Immature natural killer cell (primary cell): ENCODE measurements around the gene RIT2. TPM values are rescaled to one million over a fixed set of nuclear protein-coding genes. Genes with fewer than 3 reads are reported as not detected.
"Not testable (repeated sequence)": the region's sequence is repeated elsewhere in the genome, so short reads cannot be mapped to it uniquely, and the experiment has no call there.

Experiments used
- DNase-seq, 3 donors: peaks; one replicate each; pipeline ENCODE4 v3.0.0; 2022; ENCODE audit warnings: mixed read lengths in 1 of 3
- H3K27ac Mint-ChIP-seq, 6 donors: one replicate each; pipeline ENCODE4 v1.8.0; 2020; ENCODE audit warnings: mixed read lengths in 6 of 6, mild to moderate bottlenecking in 5 of 6, inconsistent platforms in 4 of 6, moderate library complexity in 3 of 6
- H3K27me3 Mint-ChIP-seq, 3 donors: one replicate each; pipeline ENCODE4 v1.8.0; 2020 to 2021; ENCODE audit warnings: low read depth in 3 of 3, mild to moderate bottlenecking in 3 of 3, mixed read lengths in 3 of 3, moderate library complexity in 3 of 3, inconsistent platforms in 1 of 3
- H3K36me3 Mint-ChIP-seq, 3 donors: one replicate each; pipeline ENCODE4 v1.8.0; 2020; ENCODE audit warnings: mixed read lengths in 3 of 3, inconsistent platforms in 2 of 3, mild to moderate bottlenecking in 2 of 3
- H3K4me1 Mint-ChIP-seq, 2 donors: one replicate each; pipeline ENCODE4 v1.8.0; 2020; ENCODE audit warnings: inconsistent platforms in 2 of 2, mild to moderate bottlenecking in 2 of 2, mixed read lengths in 2 of 2, moderate library complexity in 1 of 2
- H3K4me3 Mint-ChIP-seq, 5 donors: one replicate each; pipeline ENCODE4 v1.8.0; 2020; ENCODE audit warnings: mild to moderate bottlenecking in 5 of 5, mixed read lengths in 5 of 5, inconsistent platforms in 3 of 5, moderate library complexity in 3 of 5
- H3K9me3 Mint-ChIP-seq, 6 donors: one replicate each; pipeline ENCODE4 v1.8.0; 2020; ENCODE audit warnings: mild to moderate bottlenecking in 6 of 6, mixed read lengths in 6 of 6, inconsistent platforms in 4 of 6, moderate library complexity in 3 of 6
- polyA plus RNA-seq, 3 donors: library from polyadenylated mRNA; unstranded; fragments of 300-500 nt; fragmentation: Illumina TruSeq; gene quantifications; one replicate each; pipeline ENCODE4 v1.2.3, GENCODE V29; 2021

The RIT2 gene
- polyA plus RNA-seq, 3 donors from 2014 or later, result not detected

GRCh38 chr18:42813570-42813969 lies 301.9 kb downstream of the RIT2 start:
- no peak overlapping the region for H3K27ac Mint-ChIP-seq
- H3K4me1 Mint-ChIP-seq, result no peaks in the 10 kb centered on the region
- H3K36me3 Mint-ChIP-seq, result peaks cover 0 to 4% (median 0%) of the 10 kb centered on the region in 3 donors
- H3K4me3 Mint-ChIP-seq, result no peak overlapping the region
- H3K27me3 Mint-ChIP-seq, result no peaks in the 10 kb centered on the region
- no peak for DNase-seq
- peaks cover 0 to 33% (median 11%) of the 10 kb centered on the region in 6 donors for H3K9me3 Mint-ChIP-seq

- no peak for DNase-seq
- no peak overlapping the region for H3K4me3 Mint-ChIP-seq
- peaks cover 0 to 14% (median 8%) of the 10 kb centered on the region in 6 donors for H3K9me3 Mint-ChIP-seq
- no peaks in the 10 kb centered on the region for H3K27me3 Mint-ChIP-seq
- H3K4me1 Mint-ChIP-seq, result no peaks in the 10 kb centered on the region
- peaks cover 0 to 4% (median 0%) of the 10 kb centered on the region in 3 donors for H3K36me3 Mint-ChIP-seq
- H3K27ac Mint-ChIP-seq, result no peak overlapping the region
Measured at GRCh38 chr18:42807887-42808286, 307.6 kb downstream of the RIT2 start.

GRCh38 chr18:42801706-42802105 lies 313.8 kb downstream of the RIT2 start:
- Mint-ChIP-seq H3K27ac (no peak overlapping the region), H3K27me3 (peaks cover 0 to 2% (median 0%) of the 10 kb centered on the region in 3 donors), H3K4me1 (no peaks in the 10 kb centered on the region), H3K36me3 (no peaks in the 10 kb centered on the region), H3K9me3 (peaks cover 2 to 32% (median 6%) of the 10 kb centered on the region in 6 donors), H3K4me3 (no peak overlapping the region)
- no peak for DNase-seq

GRCh38 chr18:42798606-42799170 lies 316.8 kb downstream of the RIT2 start:
- H3K9me3 Mint-ChIP-seq, result peaks cover 3 to 49% (median 5%) of the 10 kb centered on the region in 6 donors
- peaks cover 0 to 2% (median 0%) of the 10 kb centered on the region in 3 donors for H3K27me3 Mint-ChIP-seq
- no peak for DNase-seq
- no peak overlapping the region for H3K4me3 Mint-ChIP-seq
- no peaks in the 10 kb centered on the region for H3K36me3 Mint-ChIP-seq
- H3K4me1 Mint-ChIP-seq, result no peaks in the 10 kb centered on the region
- H3K27ac Mint-ChIP-seq, result no peak overlapping the region

GRCh38 chr18:42795213-42795789 lies 320.2 kb downstream of the RIT2 start:
- peaks cover 2 to 53% (median 10%) of the 10 kb centered on the region in 6 donors for H3K9me3 Mint-ChIP-seq
- not testable (repeated sequence) for H3K4me3 Mint-ChIP-seq, H3K4me1 Mint-ChIP-seq, H3K27me3 Mint-ChIP-seq, H3K36me3 Mint-ChIP-seq, H3K27ac Mint-ChIP-seq, DNase-seq

GRCh38 chr18:42792731-42793130 lies 322.8 kb downstream of the RIT2 start:
- no peak for DNase-seq
- Mint-ChIP-seq H3K27ac (no peak overlapping the region), H3K36me3 (no peaks in the 10 kb centered on the region), H3K9me3 (peaks cover 6 to 50% (median 13%) of the 10 kb centered on the region in 6 donors), H3K4me1 (no peaks in the 10 kb centered on the region), H3K27me3 (no peaks in the 10 kb centered on the region), H3K4me3 (no peak overlapping the region)

- Mint-ChIP-seq H3K36me3 (no peaks in the 10 kb centered on the region), H3K27ac (no peak overlapping the region), H3K4me3 (no peak overlapping the region), H3K4me1 (no peaks in the 10 kb centered on the region), H3K9me3 (peaks cover under 1 to 37% (median 5%) of the 10 kb centered on the region in 6 donors), H3K27me3 (peaks cover 0 to 1% (median 0%) of the 10 kb centered on the region in 3 donors)
- no peak for DNase-seq
Measured at GRCh38 chr18:42784632-42785031, 330.9 kb downstream of the RIT2 start.

GRCh38 chr18:42782929-42783328 lies 332.6 kb downstream of the RIT2 start:
- DNase-seq, result no peak
- H3K4me3 Mint-ChIP-seq, result no peak overlapping the region
- no peaks in the 10 kb centered on the region for H3K4me1 Mint-ChIP-seq
- H3K27me3 Mint-ChIP-seq, result peaks cover 0 to 1% (median 0%) of the 10 kb centered on the region in 3 donors
- peaks cover 3 to 41% (median 5%) of the 10 kb centered on the region in 6 donors for H3K9me3 Mint-ChIP-seq
- H3K36me3 Mint-ChIP-seq, result no peaks in the 10 kb centered on the region
- no peak overlapping the region for H3K27ac Mint-ChIP-seq

GRCh38 chr18:42781298-42781815 lies 334.1 kb downstream of the RIT2 start:
- no peak overlapping the region for H3K27ac Mint-ChIP-seq
- DNase-seq, result no peak
- H3K36me3 Mint-ChIP-seq, result no peaks in the 10 kb centered on the region
- peaks cover 0 to 1% (median 0%) of the 10 kb centered on the region in 3 donors for H3K27me3 Mint-ChIP-seq
- no peaks in the 10 kb centered on the region for H3K4me1 Mint-ChIP-seq
- no peak overlapping the region for H3K4me3 Mint-ChIP-seq
- H3K9me3 Mint-ChIP-seq, result peaks cover 6 to 50% (median 6%) of the 10 kb centered on the region in 6 donors

GRCh38 chr18:42780171-42780570 lies 335.3 kb downstream of the RIT2 start:
- Mint-ChIP-seq H3K9me3 (peaks cover 6 to 53% (median 8%) of the 10 kb centered on the region in 6 donors), H3K4me1 (no peaks in the 10 kb centered on the region), H3K27me3 (peaks cover 0 to 1% (median 0%) of the 10 kb centered on the region in 3 donors), H3K4me3 (no peak overlapping the region), H3K36me3 (no peaks in the 10 kb centered on the region), H3K27ac (no peak overlapping the region)
- no peak for DNase-seq

- Mint-ChIP-seq H3K4me3 (no peak overlapping the region), H3K27ac (no peak overlapping the region), H3K9me3 (peaks cover 6 to 47% (median 11%) of the 10 kb centered on the region in 6 donors), H3K27me3 (peaks cover 0 to 1% (median 0%) of the 10 kb centered on the region in 3 donors), H3K4me1 (no peaks in the 10 kb centered on the region), H3K36me3 (no peaks in the 10 kb centered on the region)
- no peak for DNase-seq
Measured at GRCh38 chr18:42778445-42779042, 336.9 kb downstream of the RIT2 start.

GRCh38 chr18:42778024-42778423 lies 337.5 kb downstream of the RIT2 start:
- no peak for DNase-seq
- H3K27ac Mint-ChIP-seq, result no peak overlapping the region
- H3K36me3 Mint-ChIP-seq, result no peaks in the 10 kb centered on the region
- no peaks in the 10 kb centered on the region for H3K4me1 Mint-ChIP-seq
- H3K27me3 Mint-ChIP-seq, result no peaks in the 10 kb centered on the region
- peaks cover 6 to 50% (median 10%) of the 10 kb centered on the region in 6 donors for H3K9me3 Mint-ChIP-seq
- no peak overlapping the region for H3K4me3 Mint-ChIP-seq

GRCh38 chr18:42773870-42774269 lies 341.6 kb downstream of the RIT2 start:
- no peaks in the 10 kb centered on the region for H3K36me3 Mint-ChIP-seq
- H3K27me3 Mint-ChIP-seq, result peaks cover 0 to 2% (median 0%) of the 10 kb centered on the region in 3 donors
- H3K9me3 Mint-ChIP-seq, result peaks cover 6 to 38% (median 14%) of the 10 kb centered on the region in 6 donors
- H3K4me3 Mint-ChIP-seq, result no peak overlapping the region
- H3K27ac Mint-ChIP-seq, result no peak overlapping the region
- no peak for DNase-seq
- H3K4me1 Mint-ChIP-seq, result no peaks in the 10 kb centered on the region

- H3K4me3 Mint-ChIP-seq, result no peak overlapping the region
- H3K4me1 Mint-ChIP-seq, result no peaks in the 10 kb centered on the region
- no peak for DNase-seq
- H3K27me3 Mint-ChIP-seq, result peaks cover 0 to 2% (median 0%) of the 10 kb centered on the region in 3 donors
- H3K9me3 Mint-ChIP-seq, result peaks cover 4 to 37% (median 17%) of the 10 kb centered on the region in 6 donors
- no peaks in the 10 kb centered on the region for H3K36me3 Mint-ChIP-seq
- H3K27ac Mint-ChIP-seq, result no peak overlapping the region
Measured at GRCh38 chr18:42771936-42772335, 343.5 kb downstream of the RIT2 start.
